ENCODE results near the gene PHOX2A. TPM values are rescaled to one million over a fixed set of nuclear protein-coding genes. Genes with fewer than 3 reads are reported as not detected.
"Not testable (repeated sequence)": the region's sequence is repeated elsewhere in the genome, so short reads cannot be mapped to it uniquely, and the experiment has no call there.

PHOX2A gene
- polyA plus RNA-seq, 1 experiment, result not detected

DNA sequence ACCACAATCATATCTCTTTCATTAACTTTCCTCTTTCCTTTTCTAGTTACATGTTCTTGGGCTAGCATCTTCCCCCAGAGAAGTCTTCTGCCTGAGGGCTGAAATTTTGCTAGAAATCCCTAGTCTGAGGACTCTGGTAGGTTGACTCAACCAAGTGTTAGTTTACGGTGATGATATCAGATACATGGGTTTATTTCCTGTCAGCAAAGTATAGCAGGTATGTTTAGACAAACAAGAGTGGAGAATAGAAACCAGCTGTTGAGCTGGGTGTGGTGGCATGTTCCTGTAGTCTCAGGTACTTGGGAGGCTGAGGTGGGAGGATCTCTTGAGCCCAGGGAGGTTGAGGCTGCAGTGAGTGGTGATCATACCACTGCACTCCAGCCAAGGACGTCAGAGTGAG, 40.8 kb downstream of the PHOX2A start:
- TF ChIP-seq, protein P1, sequence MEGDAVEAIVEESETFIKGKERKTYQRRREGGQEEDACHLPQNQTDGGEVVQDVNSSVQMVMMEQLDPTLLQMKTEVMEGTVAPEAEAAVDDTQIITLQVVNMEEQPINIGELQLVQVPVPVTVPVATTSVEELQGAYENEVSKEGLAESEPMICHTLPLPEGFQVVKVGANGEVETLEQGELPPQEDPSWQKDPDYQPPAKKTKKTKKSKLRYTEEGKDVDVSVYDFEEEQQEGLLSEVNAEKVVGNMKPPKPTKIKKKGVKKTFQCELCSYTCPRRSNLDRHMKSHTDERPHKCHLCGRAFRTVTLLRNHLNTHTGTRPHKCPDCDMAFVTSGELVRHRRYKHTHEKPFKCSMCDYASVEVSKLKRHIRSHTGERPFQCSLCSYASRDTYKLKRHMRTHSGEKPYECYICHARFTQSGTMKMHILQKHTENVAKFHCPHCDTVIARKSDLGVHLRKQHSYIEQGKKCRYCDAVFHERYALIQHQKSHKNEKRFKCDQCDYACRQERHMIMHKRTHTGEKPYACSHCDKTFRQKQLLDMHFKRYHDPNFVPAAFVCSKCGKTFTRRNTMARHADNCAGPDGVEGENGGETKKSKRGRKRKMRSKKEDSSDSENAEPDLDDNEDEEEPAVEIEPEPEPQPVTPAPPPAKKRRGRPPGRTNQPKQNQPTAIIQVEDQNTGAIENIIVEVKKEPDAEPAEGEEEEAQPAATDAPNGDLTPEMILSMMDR (IDR thresholded peaks at IDR 0.05; ENCODE audit: insufficient read depth, low read depth, low read length), result no peak
- H3K27me3 ChIP-seq (ENCODE audit: control insufficient read depth, insufficient read depth, low read length), result no peaks in the 10 kb centered on the region; the same call in 1 of the 2 replicates
- H3K36me3 ChIP-seq (ENCODE audit: control insufficient read depth, insufficient read depth, low read length), result no peaks in the 10 kb centered on the region
- CTCF ChIA-PET, result no interaction called here
- no peak overlapping the region for H3K4me3 ChIP-seq (ENCODE audit: low read depth, low read length)
- POLR2A ChIA-PET, result no interaction called here
- no peak for DNase-seq (ENCODE audit: low read depth)

GRCh38 chr11:72202571-72202970, 41.4 kb downstream of the PHOX2A start:
- DNase-seq (ENCODE audit: low read depth), result no peak
- no peak overlapping the region for H3K4me3 ChIP-seq (ENCODE audit: low read depth, low read length)
- no peaks in the 10 kb centered on the region for H3K36me3 ChIP-seq (ENCODE audit: control insufficient read depth, insufficient read depth, low read length)
- TF ChIP-seq, protein P1 (IDR thresholded peaks at IDR 0.05; ENCODE audit: insufficient read depth, low read depth, low read length), result no peak
- no peaks in the 10 kb centered on the region; the same call in 1 of the 2 replicates for H3K27me3 ChIP-seq (ENCODE audit: control insufficient read depth, insufficient read depth, low read length)
- CTCF ChIA-PET, result no interaction called here
- POLR2A ChIA-PET, result no interaction called here

- POLR2A ChIA-PET; H3K36me3 ChIP-seq (ENCODE audit: control insufficient read depth, insufficient read depth, low read length); H3K27me3 ChIP-seq (ENCODE audit: control insufficient read depth, insufficient read depth, low read length); CTCF ChIA-PET; DNase-seq (ENCODE audit: low read depth); H3K4me3 ChIP-seq (ENCODE audit: low read depth, low read length): not testable (repeated sequence)
These were observed 42.5 kb downstream of the PHOX2A start for GRCh38 chr11:72201445-72201844.

- ChIA-PET CTCF (interaction anchor here (0.6 to 2.1 kb wide), 3 partner anchors 12 to 170 kb away, joined by 3 to 7 read pairs (median 3); no protein-coding TSS in a partner anchor), POLR2A (no interaction called here)
- DNase-seq (ENCODE audit: low read depth), result no peak
- no peak overlapping the region for H3K4me3 ChIP-seq (ENCODE audit: low read depth, low read length)
- no peaks in the 10 kb centered on the region for H3K36me3 ChIP-seq (ENCODE audit: control insufficient read depth, insufficient read depth, low read length)
- TF ChIP-seq, protein P1 (IDR thresholded peaks at IDR 0.05; ENCODE audit: insufficient read depth, low read depth, low read length), result no peak
- H3K27me3 ChIP-seq (ENCODE audit: control insufficient read depth, insufficient read depth, low read length), result no peaks in the 10 kb centered on the region; the same call in 1 of the 2 replicates
These were observed 48.3 kb downstream of the PHOX2A start for GRCh38 chr11:72195518-72196270.

DNA sequence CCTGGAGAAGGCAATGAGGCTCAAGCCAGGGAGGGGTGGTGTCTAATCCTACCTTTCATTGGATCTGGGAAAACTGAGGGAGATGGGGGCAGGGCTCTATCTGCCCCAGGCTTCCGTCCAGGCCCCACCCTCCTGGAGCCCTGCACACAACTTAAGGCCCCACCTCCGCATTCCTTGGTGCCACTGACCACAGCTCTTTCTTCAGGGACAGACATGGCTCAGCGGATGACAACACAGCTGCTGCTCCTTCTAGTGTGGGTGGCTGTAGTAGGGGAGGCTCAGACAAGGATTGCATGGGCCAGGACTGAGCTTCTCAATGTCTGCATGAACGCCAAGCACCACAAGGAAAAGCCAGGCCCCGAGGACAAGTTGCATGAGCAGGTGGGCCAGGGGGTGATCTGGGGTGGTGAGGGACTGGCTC, 52.0 kb downstream of the PHOX2A start, which contains the start of gene FOLR1:
Gene FOLR1 (plus strand): TSS at position 180 of the 421 bp plus-strand sequence. CDS start 34 bp downstream, at position 214.
- CTCF ChIA-PET, result interaction anchor here (0.6 to 0.7 kb wide), 2 partner anchors 8 to 242 kb away, joined by 3 to 4 read pairs; partner anchors contain the start of gene CLPB
- Histone ChIP-seq H3K27me3 (ENCODE audit: control insufficient read depth, insufficient read depth, low read length) (no peaks in the 10 kb centered on the region; the same call in 1 of the 2 replicates), H3K4me3 (ENCODE audit: low read depth, low read length) (no peak within 1 kb of the TSS), H3K36me3 (ENCODE audit: control insufficient read depth, insufficient read depth, low read length) (no peaks in the 10 kb centered on the region)
- DNase-seq (ENCODE audit: low read depth), result no peak
- POLR2A ChIA-PET, result no interaction called here
- TF ChIP-seq, protein P1 (IDR thresholded peaks at IDR 0.05; ENCODE audit: insufficient read depth, low read depth, low read length), result no peak
